IMR-90 (cell line): Measurements from ENCODE around the gene EYS. TPM values are rescaled to one million over a fixed set of nuclear protein-coding genes. Genes with fewer than 3 reads are reported as not detected.

Source experiments
- ATAC-seq: fragments of 200-7000 bp; cut with Tn5 transposase; 2 replicates; pipeline ENCODE4 v1.9.1; 2020; ENCODE audit warnings: low read depth, mild to moderate bottlenecking, moderate library complexity
- BruUV-seq: library from RNA; stranded (reverse); fragments of 400-500 nt; replicated peaks from 2 replicates; lab custom pipeline; 2021; lab: Mats Ljungman, UMichigan
- CTCF ChIA-PET: fragments of 300-600 bp; formaldehyde crosslinking; extraction: SDS; loops from one replicate; lab custom pipeline; 2021; ENCODE audit warnings: antibody characterized with exemption; lab: Yijun Ruan, JAX
- POLR2A ChIA-PET: fragments of 300-600 bp; sonication (Branson Sonifier 250); formaldehyde crosslinking; loops from one replicate; lab custom pipeline; 2022; ENCODE audit warnings: antibody characterized with exemption; ENCODE audit not compliant: unreplicated experiment; lab: Charles Lee
- DNase-seq: peaks from one replicate; pipeline ENCODE4 v3.0.0; 2013
- H2AFZ ChIP-seq: replicated peaks from 2 replicates; pipeline ENCODE3; 2013; ENCODE audit warnings: low read length, mild to moderate bottlenecking; ENCODE audit not compliant: poor library complexity
- H2AK5ac ChIP-seq: 2 replicates; pipeline ENCODE4 v1.6.1; 2013; ENCODE audit warnings: low read depth, low read length, inconsistent platforms
- H2AK9ac ChIP-seq: replicated peaks from 2 replicates; pipeline ENCODE3; 2013; ENCODE audit warnings: mild to moderate bottlenecking, low read depth, low read length, moderate library complexity; ENCODE audit not compliant: poor library complexity
- H2BK120ac ChIP-seq: 2 replicates; pipeline ENCODE4 v1.6.1; 2013; ENCODE audit warnings: low read depth, low read length, inconsistent platforms
- H2BK15ac ChIP-seq: 3 replicates; pipeline ENCODE4 v1.6.1; 2013; ENCODE audit warnings: low read depth, low read length, inconsistent platforms
- H2BK20ac ChIP-seq: 2 replicates; pipeline ENCODE4 v1.6.1; 2013; ENCODE audit warnings: low read depth, mild to moderate bottlenecking, inconsistent platforms, low read length, moderate library complexity
- H2BK5ac ChIP-seq: 2 replicates; pipeline ENCODE4 v1.6.1; 2013; ENCODE audit warnings: mild to moderate bottlenecking, low read depth, low read length, inconsistent platforms; ENCODE audit not compliant: poor library complexity, severe bottlenecking
- H3K14ac ChIP-seq: replicated peaks from 2 replicates; pipeline ENCODE4 v1.6.1; 2013; ENCODE audit warnings: low read depth, low read length, inconsistent platforms
- H3K18ac ChIP-seq: 2 replicates; pipeline ENCODE4 v1.6.1; 2013; ENCODE audit warnings: low read depth, low read length, control low read depth
- H3K23ac ChIP-seq: 2 replicates; pipeline ENCODE4 v1.6.1; 2013; ENCODE audit warnings: low read depth, low read length, inconsistent platforms
- H3K27ac ChIP-seq: 2 replicates; pipeline ENCODE4 v1.5.1; 2013; ENCODE audit warnings: mild to moderate bottlenecking, control low read depth, low read length; ENCODE audit not compliant: insufficient read depth
- H3K27me3 ChIP-seq: 2 replicates; pipeline ENCODE4 v1.6.1; 2013; ENCODE audit warnings: low read length; ENCODE audit not compliant: control insufficient read depth, insufficient read depth
- H3K36me3 ChIP-seq: 2 replicates; pipeline ENCODE4 v1.6.1; 2013; ENCODE audit warnings: low read length, mixed read lengths; ENCODE audit not compliant: control insufficient read depth, insufficient read depth
- H3K4ac ChIP-seq: 2 replicates; pipeline ENCODE4 v1.6.1; 2013; ENCODE audit warnings: low read depth, low read length, inconsistent platforms
- H3K4me1 ChIP-seq: 2 replicates; pipeline ENCODE4 v1.6.1; 2013; ENCODE audit warnings: low read length, mixed read lengths; ENCODE audit not compliant: control insufficient read depth, insufficient read depth
- H3K4me2 ChIP-seq: 2 replicates; pipeline ENCODE4 v1.6.1; 2013; ENCODE audit warnings: low read depth, mild to moderate bottlenecking, control low read depth, low read length, moderate library complexity
- H3K4me3 ChIP-seq: 2 replicates; pipeline ENCODE4 v1.5.1; 2013; ENCODE audit warnings: low read depth, mild to moderate bottlenecking, control low read depth, low read length, moderate library complexity; ENCODE audit not compliant: insufficient read depth
- H3K56ac ChIP-seq: 2 replicates; pipeline ENCODE4 v1.6.1; 2013; ENCODE audit warnings: low read length, inconsistent platforms; ENCODE audit not compliant: insufficient read depth; ENCODE audit errors: extremely low read depth
- H3K79me1 ChIP-seq, 2 experiments: 2 replicates each; pipeline ENCODE4 v1.6.1; 2013; ENCODE audit warnings: low read length in 2 of 2, inconsistent platforms in 1 of 2, low read depth in 1 of 2
- H3K9ac ChIP-seq: 2 replicates; pipeline ENCODE4 v1.6.1; 2013; ENCODE audit warnings: low read depth, low read length, control low read depth
- H3K9me1 ChIP-seq: 2 replicates; pipeline ENCODE4 v1.6.1; 2013; ENCODE audit warnings: low read length, inconsistent platforms; ENCODE audit not compliant: insufficient read depth
- H3K9me3 ChIP-seq: 2 replicates; pipeline ENCODE4 v1.6.1; 2013; ENCODE audit warnings: low read length; ENCODE audit not compliant: control insufficient read depth, insufficient read depth
- H4K20me1 ChIP-seq: 2 replicates; pipeline ENCODE4 v1.6.1; 2013; ENCODE audit warnings: low read length, inconsistent platforms; ENCODE audit not compliant: insufficient read depth
- H4K5ac ChIP-seq: 2 replicates; pipeline ENCODE4 v1.6.1; 2013; ENCODE audit warnings: mild to moderate bottlenecking, low read depth, low read length, control low read depth
- H4K8ac ChIP-seq, 2 experiments: 2 replicates each; pipeline ENCODE4 v1.6.1; 2013; ENCODE audit warnings: low read depth in 2 of 2, low read length in 2 of 2, control low read depth in 1 of 2, inconsistent platforms in 1 of 2
- H4K91ac ChIP-seq: 2 replicates; pipeline ENCODE4 v1.6.1; 2013; ENCODE audit warnings: low read depth, low read length, inconsistent platforms; ENCODE audit not compliant: insufficient read depth
- BHLHE40 ChIP-seq: fragments of 150-350 bp; IDR thresholded peaks from 2 replicates; pipeline ENCODE4 v1.6.1; 2016; ENCODE audit warnings: mild to moderate bottlenecking, low read depth, low read length
- CEBPB ChIP-seq: IDR thresholded peaks from 2 replicates; pipeline ENCODE4 v1.6.1; 2012; ENCODE audit warnings: low read depth, low read length, improper control_type of control experiment
- FOS ChIP-seq: fragments of 150-350 bp; IDR thresholded peaks from 2 replicates; pipeline ENCODE4 v1.6.1; 2016; ENCODE audit warnings: low read depth, low read length
- POLR2A ChIP-seq: IDR thresholded peaks from 2 replicates; pipeline ENCODE4 v1.6.1; 2012; ENCODE audit warnings: mild to moderate bottlenecking, low read depth, low read length
- dilution Hi-C: fragments of 300-500 bp; cut with HindIII; formaldehyde crosslinking; loops from one replicate; pipeline ENCODE4 v1.14.3; 2018; ENCODE audit warnings: low sequenced_read_pairs; ENCODE audit not compliant: unreplicated experiment
- in situ Hi-C: fragments of 300-500 bp; cut with MboI; formaldehyde crosslinking; loops from 3 replicates; pipeline ENCODE4 v1.14.3; 2019; ENCODE audit warnings: low sequenced_read_pairs, inconsistent platforms, mixed read lengths
- intact Hi-C: fragments of 100-400 bp; cut with micrococcal nuclease; formaldehyde crosslinking; loops from 2 replicates; pipeline ENCODE4 v1.10.0; 2022
- polyA plus RNA-seq, 3 experiments: library from polyadenylated mRNA; depleted of rRNA; stranded (reverse); fragments of >200 nt; gene quantifications; 2 replicates each; pipeline ENCODE4 v1.2.3, GENCODE V29; 2012; ENCODE audit warnings: low replicate concordance in 1 of 3
- total RNA-seq: library from RNA; depleted of rRNA; stranded (reverse); fragments of >200 nt; gene quantifications from 2 replicates; pipeline ENCODE4 v1.2.3, GENCODE V29; 2012

The EYS gene
- total and polyA plus RNA-seq, 2 of the 4 experiments (the other 2 are of a cell fraction): under 0.01 TPM; not detected in 1

DNA sequence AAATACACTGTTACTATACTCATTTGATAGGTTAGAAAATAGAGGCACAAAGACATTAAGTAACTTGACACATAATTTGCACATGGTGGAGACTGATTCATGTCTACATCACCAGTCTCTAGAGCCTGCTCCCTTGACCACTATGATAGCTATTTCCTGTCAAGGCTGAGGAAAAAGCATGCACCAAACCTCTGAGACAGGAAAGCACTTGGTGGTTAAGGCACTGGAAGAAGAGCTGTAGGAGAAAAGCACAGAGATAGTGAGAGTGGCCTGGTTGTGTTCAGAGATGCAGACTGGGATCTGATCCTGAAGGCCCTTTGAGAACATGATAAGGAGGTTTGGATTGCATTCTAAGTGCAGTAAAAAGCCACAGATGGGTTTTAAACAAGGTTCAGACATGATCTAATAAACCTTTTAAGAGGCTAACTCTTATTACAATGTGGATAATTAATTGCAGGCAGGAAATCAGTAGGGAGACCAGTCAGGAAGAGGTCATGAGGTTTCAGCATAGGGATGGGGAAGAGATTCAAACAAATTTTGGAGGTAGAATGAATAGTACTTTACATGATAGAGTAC, 1902.6 kb downstream of the EYS start:
- DNase-seq: peak; percentile 95
- Histone ChIP-seq H4K20me1 (no peaks in the 10 kb centered on the region), H3K27me3 (no peaks in the 10 kb centered on the region), H2AK5ac (peak overlapping the region; percentile 56), H3K9ac (no peak overlapping the region), H3K4me1 (peaks cover 15% of the 10 kb centered on the region), H3K14ac (peak overlapping the region; percentile 95), H2BK20ac (peak overlapping the region; percentile 96), H2BK120ac (peak overlapping the region; percentile 95), H3K27ac (peak overlapping the region; percentile 20), H2BK15ac (peak overlapping the region; percentile 52), H3K36me3 (no peaks in the 10 kb centered on the region), H3K23ac (peak overlapping the region; percentile 96), H3K79me1 (no peaks in the 10 kb centered on the region), H3K4me2 (no peak overlapping the region; the same call in 1 of the 2 replicates), H4K91ac (peak overlapping the region; percentile 64), H3K4ac (peak overlapping the region; percentile 80), H2AK9ac (peak overlapping the region; percentile 1), H2AFZ (peak overlapping the region; percentile 49), H4K5ac (peak overlapping the region; percentile 32; the same call in 1 of the 2 replicates), H2BK5ac (peak overlapping the region; percentile 97), H4K8ac (peak overlapping the region; percentile 75 to 78), H3K4me3 (no peak overlapping the region), H3K18ac (peak overlapping the region; percentile 98; the same call in 1 of the 2 replicates), H3K56ac (peak overlapping the region; percentile 83), H3K9me1 (peaks cover 3% of the 10 kb centered on the region), H3K9me3 (no peaks in the 10 kb centered on the region)
- intact Hi-C loops: no loop called here
- ATAC-seq: peak; percentile 73
- CTCF ChIA-PET: interaction anchor here (0.7 to 1.2 kb wide), 3 partner anchors 10 to 206 kb away, joined by 3 to 4 read pairs (median 3); no protein-coding TSS in a partner anchor
- dilution Hi-C loops: no loop called here
- TF ChIP-seq FOS: 0 out of 2 replicates have a peak, but pooled peaks have one; percentile 35
- TF ChIP-seq CEBPB: peak; percentile 59; the same call in 1 of the 2 replicates
- peak; percentile 57; the same call in 1 of the 2 replicates for TF ChIP-seq POLR2A
- no peak; the same call in 1 of the 2 replicates for TF ChIP-seq BHLHE40
- BruUV-seq: no TSS peak
- in situ Hi-C loops: no loop called here
- POLR2A ChIA-PET: no interaction called here
